ENCODE data around the gene IQSEC1. TPM values are rescaled to one million over a fixed set of nuclear protein-coding genes. Genes with fewer than 3 reads are reported as not detected.

Gene IQSEC1
- total and polyA plus RNA-seq, 10 of the 15 experiments (the other 5 are each of a cell fraction or from before 2014, with no cell fraction given), result 0.92 to 55.2 (median 8.5) TPM

DNA sequence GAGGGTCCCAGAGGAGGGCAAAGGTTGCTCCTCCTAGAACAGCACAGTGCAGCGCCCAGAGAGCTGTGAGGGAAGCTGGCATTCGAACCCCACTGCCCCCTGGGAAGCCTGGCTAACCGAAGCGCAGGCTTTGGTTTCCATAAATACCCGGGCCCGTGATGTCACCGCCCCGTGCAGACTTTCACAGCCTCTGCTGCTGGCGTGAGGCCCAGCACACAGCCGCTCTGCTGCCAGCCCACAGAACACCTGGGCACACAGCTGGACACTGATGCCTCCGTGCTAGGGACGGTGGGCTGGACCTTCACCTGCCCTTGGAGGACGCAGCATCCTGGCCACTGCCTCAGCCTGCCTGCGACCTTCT, 1.0 kb downstream of the IQSEC1 start (continued):
- TF ChIP-seq, protein P1, sequence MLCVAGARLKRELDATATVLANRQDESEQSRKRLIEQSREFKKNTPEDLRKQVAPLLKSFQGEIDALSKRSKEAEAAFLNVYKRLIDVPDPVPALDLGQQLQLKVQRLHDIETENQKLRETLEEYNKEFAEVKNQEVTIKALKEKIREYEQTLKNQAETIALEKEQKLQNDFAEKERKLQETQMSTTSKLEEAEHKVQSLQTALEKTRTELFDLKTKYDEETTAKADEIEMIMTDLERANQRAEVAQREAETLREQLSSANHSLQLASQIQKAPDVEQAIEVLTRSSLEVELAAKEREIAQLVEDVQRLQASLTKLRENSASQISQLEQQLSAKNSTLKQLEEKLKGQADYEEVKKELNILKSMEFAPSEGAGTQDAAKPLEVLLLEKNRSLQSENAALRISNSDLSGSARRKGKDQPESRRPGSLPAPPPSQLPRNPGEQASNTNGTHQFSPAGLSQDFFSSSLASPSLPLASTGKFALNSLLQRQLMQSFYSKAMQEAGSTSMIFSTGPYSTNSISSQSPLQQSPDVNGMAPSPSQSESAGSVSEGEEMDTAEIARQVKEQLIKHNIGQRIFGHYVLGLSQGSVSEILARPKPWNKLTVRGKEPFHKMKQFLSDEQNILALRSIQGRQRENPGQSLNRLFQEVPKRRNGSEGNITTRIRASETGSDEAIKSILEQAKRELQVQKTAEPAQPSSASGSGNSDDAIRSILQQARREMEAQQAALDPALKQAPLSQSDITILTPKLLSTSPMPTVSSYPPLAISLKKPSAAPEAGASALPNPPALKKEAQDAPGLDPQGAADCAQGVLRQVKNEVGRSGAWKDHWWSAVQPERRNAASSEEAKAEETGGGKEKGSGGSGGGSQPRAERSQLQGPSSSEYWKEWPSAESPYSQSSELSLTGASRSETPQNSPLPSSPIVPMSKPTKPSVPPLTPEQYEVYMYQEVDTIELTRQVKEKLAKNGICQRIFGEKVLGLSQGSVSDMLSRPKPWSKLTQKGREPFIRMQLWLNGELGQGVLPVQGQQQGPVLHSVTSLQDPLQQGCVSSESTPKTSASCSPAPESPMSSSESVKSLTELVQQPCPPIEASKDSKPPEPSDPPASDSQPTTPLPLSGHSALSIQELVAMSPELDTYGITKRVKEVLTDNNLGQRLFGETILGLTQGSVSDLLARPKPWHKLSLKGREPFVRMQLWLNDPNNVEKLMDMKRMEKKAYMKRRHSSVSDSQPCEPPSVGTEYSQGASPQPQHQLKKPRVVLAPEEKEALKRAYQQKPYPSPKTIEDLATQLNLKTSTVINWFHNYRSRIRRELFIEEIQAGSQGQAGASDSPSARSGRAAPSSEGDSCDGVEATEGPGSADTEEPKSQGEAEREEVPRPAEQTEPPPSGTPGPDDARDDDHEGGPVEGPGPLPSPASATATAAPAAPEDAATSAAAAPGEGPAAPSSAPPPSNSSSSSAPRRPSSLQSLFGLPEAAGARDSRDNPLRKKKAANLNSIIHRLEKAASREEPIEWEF (IDR thresholded peaks at IDR 0.05; ENCODE audit: insufficient replicate concordance, low read depth, low read length), result no peak
- TF ChIP-seq, protein P2, sequence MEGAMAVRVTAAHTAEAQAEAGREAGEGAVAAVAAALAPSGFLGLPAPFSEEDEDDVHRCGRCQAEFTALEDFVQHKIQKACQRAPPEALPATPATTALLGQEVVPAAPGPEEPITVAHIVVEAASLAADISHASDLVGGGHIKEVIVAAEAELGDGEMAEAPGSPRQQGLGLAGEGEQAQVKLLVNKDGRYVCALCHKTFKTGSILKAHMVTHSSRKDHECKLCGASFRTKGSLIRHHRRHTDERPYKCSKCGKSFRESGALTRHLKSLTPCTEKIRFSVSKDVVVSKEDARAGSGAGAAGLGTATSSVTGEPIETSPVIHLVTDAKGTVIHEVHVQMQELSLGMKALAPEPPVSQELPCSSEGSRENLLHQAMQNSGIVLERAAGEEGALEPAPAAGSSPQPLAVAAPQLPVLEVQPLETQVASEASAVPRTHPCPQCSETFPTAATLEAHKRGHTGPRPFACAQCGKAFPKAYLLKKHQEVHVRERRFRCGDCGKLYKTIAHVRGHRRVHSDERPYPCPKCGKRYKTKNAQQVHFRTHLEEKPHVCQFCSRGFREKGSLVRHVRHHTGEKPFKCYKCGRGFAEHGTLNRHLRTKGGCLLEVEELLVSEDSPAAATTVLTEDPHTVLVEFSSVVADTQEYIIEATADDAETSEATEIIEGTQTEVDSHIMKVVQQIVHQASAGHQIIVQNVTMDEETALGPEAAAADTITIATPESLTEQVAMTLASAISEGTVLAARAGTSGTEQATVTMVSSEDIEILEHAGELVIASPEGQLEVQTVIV (IDR thresholded peaks at IDR 0.05; ENCODE audit: borderline replicate concordance, partially characterized antibody), result no peak

DNA sequence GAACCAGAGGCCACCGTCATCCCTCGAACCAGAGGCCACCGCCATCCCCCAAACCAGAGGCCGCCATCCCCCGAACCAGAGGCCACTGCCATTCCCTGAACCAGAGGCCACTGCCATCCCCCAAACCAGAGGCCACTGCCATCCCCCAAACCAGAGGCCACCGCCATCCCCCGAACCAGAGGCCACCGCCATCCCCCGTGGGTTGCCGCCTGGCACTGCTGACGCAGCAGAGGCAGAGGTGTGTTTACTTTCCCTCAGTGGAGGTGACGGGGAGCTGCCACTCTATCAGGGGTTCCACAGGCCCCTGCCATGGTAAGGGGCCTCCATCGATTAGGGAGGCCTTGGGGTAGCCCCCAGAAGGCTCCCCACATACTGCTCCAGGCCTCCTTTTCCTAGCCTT, 1.5 kb downstream of the IQSEC1 start:
- Histone ChIP-seq H3K27me3 (replicated peaks in 1 of 2; ENCODE audit: control insufficient read depth in 2 of 2, insufficient read depth in 2 of 2, low read length in 1 of 2) (peaks cover 0 to 11% of the 10 kb centered on the region in 2 experiments; a peak in 2 of 4 replicates), H2AFZ (ENCODE audit: control insufficient read depth, low read depth, low read length) (peak overlapping the region; percentile 67; the same call in 1 of the 2 replicates), H4K20me1 (ENCODE audit: control insufficient read depth, insufficient read depth) (no peaks in the 10 kb centered on the region), H3K79me2 (ENCODE audit: control insufficient read depth, insufficient read depth, low read length) (peaks cover 52% of the 10 kb centered on the region), H3K27ac (ENCODE audit: control insufficient read depth, insufficient read depth) (peak overlapping the region; percentile 73), H3K36me3 (ENCODE audit: control insufficient read depth in 2 of 2, insufficient read depth in 2 of 2, low read length in 1 of 2) (peaks cover 0 to 2% of the 10 kb centered on the region in 2 experiments; a peak in 1 of 4 replicates), H3K9me3 (replicated peaks; ENCODE audit: control insufficient read depth, insufficient read depth, low read length) (no peaks in the 10 kb centered on the region), H3K4me2 (ENCODE audit: control insufficient read depth, insufficient read depth) (peak overlapping the region; percentile 86), H3K9ac (ENCODE audit: control insufficient read depth, insufficient read depth, low read length) (peak overlapping the region; percentile 57), H3K4me1 (ENCODE audit: control insufficient read depth, insufficient read depth, low read length) (peaks cover 48% of the 10 kb centered on the region), H3K4me3 (peak overlapping the region; percentile 77)
- ChIA-PET POLR2A (interaction anchor here (0.6 to 3.6 kb wide), 11 partner anchors 25 to 348 kb away, joined by 3 to 25 read pairs (median 4); no protein-coding TSS in a partner anchor), CTCF (interaction anchor here (1.0 to 3.1 kb wide), 5 partner anchors 20 to 77 kb away, joined by 3 to 16 read pairs (median 5); no protein-coding TSS in a partner anchor), SMC1A (ENCODE audit: uncharacterized antibody, unreplicated experiment) (interaction anchor here (0.7 to 3.9 kb wide), 9 partner anchors 10 to 427 kb away, joined by 3 to 39 read pairs (median 8); no protein-coding TSS in a partner anchor), RAD21 (ENCODE audit: unreplicated experiment) (interaction anchor here (1.0 to 3.9 kb wide), 8 partner anchors 12 to 381 kb away, joined by 3 to 38 read pairs (median 6); no protein-coding TSS in a partner anchor)
- DNase-seq (ENCODE audit: low read depth, low spot score), result no peak
- intact Hi-C loops (cut with micrococcal nuclease; ENCODE audit: unreplicated experiment), result loop anchor here (5.0 kb wide), 1 partner anchor 74 kb away; no protein-coding TSS in a partner anchor
- WGBS (ENCODE audit: insufficient coverage, insufficient replicate concordance, low lambda C conversion rate, missing lambda C conversion rate), result 81% methylated on average over 10 of the region's 13 CpGs
- no peak for FAIRE-seq
- TF ChIP-seq RCOR1 (conservative IDR thresholded peaks at IDR 0.05; ENCODE audit: low read depth, low read length), result no peak
- TF ChIP-seq SIN3A (IDR thresholded peaks at IDR 0.05; ENCODE audit: low read depth, low read length), result no peak
- TF ChIP-seq, protein P3, sequence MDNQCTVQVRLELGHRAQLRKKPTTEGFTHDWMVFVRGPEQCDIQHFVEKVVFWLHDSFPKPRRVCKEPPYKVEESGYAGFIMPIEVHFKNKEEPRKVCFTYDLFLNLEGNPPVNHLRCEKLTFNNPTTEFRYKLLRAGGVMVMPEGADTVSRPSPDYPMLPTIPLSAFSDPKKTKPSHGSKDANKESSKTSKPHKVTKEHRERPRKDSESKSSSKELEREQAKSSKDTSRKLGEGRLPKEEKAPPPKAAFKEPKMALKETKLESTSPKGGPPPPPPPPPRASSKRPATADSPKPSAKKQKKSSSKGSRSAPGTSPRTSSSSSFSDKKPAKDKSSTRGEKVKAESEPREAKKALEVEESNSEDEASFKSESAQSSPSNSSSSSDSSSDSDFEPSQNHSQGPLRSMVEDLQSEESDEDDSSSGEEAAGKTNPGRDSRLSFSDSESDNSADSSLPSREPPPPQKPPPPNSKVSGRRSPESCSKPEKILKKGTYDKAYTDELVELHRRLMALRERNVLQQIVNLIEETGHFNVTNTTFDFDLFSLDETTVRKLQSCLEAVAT (IDR thresholded peaks at IDR 0.05), result peak; percentile 78; the same call in 1 of the 2 replicates
- no TSS peak for BruUV-seq (replicated peaks)
- in situ Hi-C loops (cut with MboI), result no loop called here
- ATAC-seq, result no peak

Data from GM12878 (cell line).